HG03558 (cell line): ENCODE data around the gene TIFAB.
A peak's percentile ranks its signal among the peaks of the same experiment; 100 is the strongest.

Source experiments
- ATAC-seq: cut with Tn5 transposase; IDR thresholded peaks from one replicate; pipeline ENCODE4 v1.9.1; 2021; ENCODE audit warnings: moderate number of reproducible peaks; ENCODE audit not compliant: unreplicated experiment; ENCODE audit errors: extremely low read depth

The TIFAB gene

DNA sequence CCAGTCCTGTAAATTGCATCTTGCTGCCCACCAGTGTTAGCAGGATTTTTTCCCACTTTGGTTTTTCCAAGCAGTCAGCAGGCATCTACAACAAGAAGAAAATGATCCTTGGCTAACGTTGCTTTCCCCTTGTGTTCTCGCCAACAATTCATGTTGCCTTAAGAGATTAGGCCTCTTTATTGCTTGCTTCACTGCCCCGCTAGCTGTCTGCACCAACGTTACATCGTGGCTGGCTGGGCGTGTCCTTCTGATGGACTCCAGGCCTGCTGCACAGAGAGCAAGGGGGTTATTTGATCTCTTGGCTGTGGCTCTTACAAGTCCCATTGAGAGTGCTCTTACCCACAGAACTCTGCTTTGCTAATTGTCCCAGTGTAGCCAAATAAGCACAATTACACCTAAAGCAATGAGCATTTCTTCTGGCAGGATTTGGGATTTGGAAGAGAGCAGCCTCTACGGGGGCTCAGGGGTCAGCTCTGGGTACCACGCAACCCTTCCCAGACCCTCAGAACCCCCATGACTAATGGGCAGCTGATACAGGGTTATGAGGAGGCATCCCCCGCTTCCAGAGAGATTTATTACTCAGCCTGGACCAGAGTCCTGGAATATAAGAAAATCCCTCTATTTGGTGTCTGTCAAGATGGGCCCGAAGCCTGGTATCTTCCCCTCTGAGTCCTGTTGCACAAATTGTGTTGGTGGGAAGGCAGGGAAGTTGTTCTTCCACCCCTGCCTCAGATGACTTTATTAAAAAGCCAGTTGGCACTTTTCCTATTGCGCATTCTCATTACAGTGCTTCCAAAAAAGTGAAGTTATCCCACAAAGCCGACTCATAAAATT lies 22.6 kb downstream of the TIFAB start:
- no peak for ATAC-seq

DNA sequence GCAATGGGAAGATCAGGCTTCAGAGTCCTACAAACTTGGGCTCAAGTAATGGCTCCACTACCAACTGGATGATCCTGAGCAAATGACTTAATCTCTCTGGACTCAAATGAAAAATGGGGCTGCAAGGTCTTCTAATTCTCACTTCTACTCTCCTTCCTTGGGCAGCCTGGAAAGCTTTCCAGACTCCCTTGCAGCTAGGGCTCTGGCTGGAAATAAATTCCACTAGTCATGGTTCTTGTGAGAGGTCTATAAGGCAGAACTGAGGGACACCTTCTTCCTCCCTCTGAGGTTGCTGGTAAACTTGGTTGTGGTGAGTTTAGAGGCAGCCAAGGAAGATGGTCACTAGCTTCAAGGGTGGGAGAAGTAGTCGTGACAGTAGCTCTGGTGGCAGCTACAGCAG lies 23.6 kb downstream of the TIFAB start:
- ATAC-seq: no peak

DNA sequence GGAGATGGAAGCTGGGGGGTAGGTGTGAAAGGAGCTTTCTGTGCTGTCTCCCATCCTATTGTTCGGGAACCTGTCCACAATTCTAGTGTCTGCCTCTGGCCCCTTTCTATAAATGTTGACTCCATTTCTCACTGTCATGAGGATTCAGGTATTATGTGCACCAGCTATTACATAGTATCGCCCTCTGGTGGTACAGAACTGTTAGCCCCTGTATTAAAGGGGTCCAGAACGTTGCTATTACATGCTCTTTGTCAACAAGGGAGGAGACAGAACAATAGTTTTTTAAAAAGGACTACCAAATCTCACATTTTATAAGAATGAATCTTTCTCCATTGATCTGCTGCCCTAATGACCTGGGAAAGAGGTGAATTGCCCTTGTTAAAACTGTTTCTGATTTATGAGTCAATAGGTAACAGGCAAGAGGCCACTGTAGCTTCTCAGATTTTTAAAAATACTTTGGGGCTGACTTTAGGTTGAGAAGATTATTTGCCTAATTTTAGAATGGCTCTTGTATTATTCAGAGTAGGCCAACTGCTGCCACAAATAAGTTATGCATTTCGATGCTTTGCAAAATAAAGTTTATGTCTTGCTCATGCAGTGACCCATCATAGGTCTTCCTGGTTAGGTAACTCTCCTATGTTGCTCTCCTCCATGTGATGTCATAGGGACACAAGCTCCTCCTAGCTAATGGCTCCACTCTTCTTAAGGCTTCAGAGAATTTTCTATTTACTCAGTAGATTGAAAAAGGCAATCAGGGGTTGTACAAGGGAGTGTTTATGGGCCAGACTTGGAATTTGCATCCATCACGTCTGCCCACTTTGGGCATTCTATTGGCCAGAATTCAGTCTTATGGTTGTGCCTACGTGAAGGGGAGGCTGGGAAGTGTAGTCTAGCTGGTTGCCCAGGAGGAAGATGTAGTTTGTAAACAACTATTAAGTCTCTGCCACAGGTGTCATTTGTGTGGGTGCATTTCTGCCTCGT lies 25.8 kb downstream of the TIFAB start:
- ATAC-seq: no peak

DNA sequence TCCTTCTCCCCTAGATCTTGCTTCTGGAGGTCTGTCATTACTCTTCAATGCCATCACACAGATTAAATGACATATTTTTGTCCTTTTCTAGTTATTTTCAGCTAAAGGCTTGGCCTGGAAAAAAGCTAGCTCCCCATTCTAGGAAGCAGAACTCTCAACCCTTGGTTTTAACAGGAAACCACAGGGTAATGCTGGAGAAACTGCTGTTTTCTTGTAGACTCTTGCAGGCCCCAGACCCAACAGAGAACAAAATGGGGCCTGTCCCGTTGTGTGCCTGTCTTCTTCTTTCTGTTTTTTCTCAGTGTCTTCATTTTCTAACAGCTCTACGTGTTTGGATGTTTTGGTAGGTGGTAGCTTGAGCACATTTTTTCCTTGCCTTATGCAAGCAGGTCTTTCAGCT lies 26.5 kb downstream of the TIFAB start:
- no peak for ATAC-seq

DNA sequence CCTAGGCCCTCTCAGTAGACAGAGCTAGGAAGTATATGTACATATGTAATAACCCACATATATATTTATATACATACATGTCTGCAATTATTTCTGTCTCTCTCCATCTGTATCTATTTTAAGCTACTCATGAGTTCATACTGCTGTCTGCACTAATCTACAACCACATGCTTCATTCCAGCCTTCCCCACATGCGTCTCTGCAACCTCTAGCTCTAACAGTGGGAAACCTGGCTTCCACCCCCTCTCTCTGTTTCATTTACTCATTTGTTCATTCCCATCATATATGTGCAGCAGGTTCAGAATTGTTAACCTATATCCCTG lies 28.3 kb downstream of the TIFAB start:
- no peak for ATAC-seq

DNA sequence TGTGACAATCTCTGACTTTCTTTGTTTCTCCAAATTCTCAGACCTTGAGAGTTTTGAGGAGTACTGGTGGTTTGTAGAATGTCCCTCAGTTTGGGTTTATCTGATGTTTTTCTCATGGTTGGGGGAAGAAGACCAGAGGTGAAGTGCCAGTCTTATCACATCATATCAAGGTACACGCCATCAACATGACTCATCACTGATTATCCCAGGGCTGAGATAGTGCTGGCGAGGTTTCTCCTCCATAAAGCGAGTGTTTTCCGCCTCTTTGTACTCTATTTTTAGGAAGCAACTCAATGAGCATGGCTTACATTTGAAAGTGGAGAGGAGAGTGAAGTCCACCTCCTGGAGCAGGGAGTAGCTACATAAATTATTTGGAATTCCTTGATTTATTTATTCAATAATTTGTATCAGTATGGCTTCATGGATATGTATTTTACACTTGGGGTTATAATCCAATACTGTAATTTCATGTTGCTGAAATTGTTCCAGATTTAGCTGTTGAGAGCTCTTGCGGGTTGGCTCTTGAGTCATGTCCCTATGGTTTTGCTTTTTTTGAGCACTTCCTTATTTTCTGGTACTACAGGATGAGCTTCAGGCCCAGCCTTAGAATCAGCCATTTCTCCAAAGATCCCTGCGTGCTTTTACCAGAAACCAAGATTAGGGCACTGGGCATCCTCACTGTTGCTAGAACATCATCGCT lies 28.9 kb downstream of the TIFAB start:
- ATAC-seq: no peak

DNA sequence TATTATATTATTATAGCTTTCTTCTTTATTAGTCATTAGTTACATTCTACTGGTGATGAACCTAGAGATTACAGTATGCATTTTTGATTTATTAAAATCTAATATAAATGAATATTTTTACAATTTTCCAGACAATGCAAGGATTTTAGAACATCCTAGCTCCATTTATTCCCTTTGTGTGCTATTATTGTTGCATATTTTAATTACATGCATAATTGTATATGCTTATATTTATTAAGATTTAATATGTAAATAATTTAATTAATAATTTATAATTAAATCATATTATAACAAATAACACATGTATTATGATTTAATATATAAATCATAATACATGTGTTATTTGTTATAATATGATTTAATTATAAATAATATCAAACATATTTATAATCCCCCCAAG lies 29.7 kb downstream of the TIFAB start:
- no peak for ATAC-seq

DNA sequence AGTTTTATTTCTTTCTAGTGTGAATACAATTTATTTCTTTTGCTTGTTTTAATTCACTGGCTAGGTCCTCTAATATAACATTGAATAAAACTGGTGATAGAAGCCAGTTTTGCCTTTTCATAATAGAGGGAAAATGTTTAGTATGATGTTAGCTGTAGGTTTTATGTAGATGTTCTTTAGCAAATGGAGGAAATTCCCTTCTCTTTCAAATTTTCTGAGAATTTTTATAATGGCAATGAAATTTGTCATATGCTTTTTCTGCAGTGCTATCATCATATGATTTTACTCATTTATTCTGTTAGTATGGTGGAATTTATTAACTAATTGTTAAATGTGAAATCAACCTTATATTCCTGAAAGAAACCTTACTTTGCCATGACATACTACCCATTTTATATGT lies 35.1 kb downstream of the TIFAB start:
- no peak for ATAC-seq

DNA sequence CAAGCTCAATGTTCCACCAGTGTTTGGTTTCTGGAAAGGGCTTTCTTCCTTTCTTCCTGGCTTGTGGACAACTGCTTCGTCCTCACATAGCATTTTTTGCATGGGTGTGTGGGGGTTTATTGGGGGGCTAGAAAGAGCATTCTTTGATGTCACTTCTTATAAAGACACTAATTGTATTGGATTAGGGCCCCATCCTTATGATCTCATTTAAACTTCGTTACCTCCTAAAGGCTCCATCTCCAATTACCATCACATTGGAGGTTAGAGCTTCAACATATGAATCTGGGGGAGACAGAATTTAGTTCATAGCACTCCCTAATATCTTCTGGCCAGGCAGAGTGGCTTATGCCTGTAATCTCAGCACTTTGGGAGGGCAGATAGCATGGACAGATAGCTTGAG lies 47.1 kb downstream of the TIFAB start:
- ATAC-seq: no peak

DNA sequence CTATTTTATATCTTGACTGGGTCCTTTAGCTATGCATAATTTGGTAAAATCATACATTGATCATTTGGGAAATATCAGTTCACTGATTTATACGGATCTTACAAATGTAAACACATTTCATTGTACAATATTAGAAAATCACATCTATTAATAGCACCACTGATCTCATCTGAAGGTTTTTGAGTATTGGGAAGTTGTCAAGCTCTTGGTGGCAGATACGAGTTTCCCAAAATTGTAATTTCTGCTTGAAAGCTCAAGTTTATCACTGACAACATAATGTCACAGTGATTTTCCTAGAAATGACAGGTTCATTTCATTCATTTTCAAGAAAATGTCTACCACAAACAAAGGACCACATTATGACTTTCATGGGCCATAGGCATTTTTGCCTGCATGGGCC lies 50.1 kb downstream of the TIFAB start:
- ATAC-seq: no peak

DNA sequence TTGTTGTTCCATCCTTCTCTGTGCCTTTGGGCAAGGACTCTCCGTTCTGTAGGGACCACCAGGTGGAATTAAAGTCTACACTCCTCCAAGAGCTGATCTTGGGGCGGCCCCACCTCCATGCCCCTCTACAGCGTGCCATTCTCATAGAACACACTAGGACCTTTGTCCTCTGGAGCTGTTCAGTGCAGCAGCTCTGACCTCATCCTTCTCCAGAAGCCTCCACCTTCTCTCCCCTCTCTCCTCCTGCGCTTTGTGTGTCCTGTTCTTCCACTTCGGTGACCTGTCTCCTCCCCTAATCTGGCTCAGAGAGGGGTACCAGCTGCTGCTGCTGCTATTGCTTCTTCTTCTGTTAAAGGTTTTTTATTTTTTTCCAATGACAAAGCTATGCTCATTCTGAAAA lies 51.3 kb downstream of the TIFAB start:
- ATAC-seq: no peak

DNA sequence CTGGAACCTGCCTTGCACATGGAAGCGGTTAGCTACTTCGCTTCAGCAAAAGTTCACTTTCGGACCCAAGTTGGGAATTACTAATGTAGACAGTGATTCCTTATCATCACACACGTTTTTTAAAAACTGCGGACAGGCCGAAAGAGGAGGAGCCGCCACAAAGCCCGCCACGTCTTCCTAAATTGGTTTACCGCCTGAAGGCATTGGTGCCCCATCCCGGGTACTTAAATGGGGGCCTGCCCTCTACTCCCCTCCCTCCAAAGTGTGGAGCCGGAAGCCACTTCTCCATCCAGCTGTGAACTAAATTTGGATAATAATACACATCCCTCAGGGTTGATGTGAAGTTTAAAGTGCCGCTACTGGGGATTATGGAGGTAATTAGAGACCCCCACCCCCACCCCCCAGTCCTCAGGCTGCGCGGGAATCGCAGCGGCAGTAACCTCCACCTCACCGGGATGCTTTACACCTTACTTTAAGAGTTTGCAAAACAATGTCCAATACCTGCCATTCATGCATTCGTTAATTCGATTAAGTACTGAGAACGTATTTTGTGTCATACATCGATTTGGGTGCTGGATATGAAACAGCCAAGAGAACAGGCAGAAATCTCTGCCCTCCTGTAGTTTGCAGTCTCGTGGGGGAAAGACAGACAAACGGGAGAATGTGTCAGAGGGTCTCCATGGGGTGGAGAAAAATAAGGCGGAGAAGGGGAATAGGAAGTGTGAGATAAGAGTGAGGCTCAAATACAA lies 52.2 kb downstream of the TIFAB start:
- ATAC-seq: no peak

DNA sequence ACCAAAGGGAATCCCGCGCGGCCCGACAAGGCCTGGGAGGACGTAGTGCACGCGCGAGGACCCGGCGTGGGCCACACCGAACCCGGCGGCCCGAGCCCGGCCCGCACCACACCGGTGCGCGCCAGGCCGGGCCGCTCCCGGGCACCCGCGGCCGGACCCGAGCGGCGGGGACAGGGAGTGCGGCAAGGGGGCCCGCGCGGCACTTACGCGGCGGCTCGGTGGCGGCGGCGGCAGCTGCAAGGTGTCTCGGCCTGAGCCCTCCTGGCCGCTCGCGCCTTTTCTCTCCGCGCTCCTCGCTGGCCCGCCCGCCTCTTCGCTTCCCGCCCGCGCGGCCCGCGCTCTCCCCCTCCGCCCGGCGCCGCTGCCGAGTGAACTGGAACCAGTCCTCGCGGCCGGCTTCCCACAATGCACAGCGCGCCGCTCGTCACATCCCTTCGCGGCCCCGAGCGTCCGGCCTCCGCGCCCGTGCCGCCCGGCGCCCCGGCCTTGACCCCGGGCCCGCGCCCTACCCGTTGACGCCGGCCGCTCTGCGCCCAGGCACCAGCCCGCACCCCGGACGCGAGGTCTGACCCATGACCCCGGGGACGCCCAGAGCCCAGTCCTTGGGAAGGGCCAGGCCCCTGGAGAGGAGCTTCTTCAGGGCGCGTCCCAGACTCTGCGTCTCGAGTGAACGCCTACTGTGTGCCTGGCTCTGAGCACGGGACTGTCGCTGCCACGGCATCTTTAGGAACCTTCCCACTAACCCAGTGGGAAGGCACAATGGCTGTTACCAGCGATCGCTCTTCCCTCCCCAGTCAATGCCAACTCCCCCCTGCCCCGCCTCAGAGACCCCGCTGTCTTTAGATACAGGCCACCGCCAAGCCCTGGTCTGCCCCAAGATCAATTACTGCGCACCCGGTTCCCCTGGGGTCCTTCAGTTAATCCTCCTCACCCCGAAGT lies 53.0 kb downstream of the TIFAB start, which contains the start of gene MACROH2A1:
Gene MACROH2A1 (minus strand): TSS at position 377 of the 939 bp plus-strand sequence. CDS start 10,138 bp downstream, outside the sequence.
- ATAC-seq: peak; percentile 77

DNA sequence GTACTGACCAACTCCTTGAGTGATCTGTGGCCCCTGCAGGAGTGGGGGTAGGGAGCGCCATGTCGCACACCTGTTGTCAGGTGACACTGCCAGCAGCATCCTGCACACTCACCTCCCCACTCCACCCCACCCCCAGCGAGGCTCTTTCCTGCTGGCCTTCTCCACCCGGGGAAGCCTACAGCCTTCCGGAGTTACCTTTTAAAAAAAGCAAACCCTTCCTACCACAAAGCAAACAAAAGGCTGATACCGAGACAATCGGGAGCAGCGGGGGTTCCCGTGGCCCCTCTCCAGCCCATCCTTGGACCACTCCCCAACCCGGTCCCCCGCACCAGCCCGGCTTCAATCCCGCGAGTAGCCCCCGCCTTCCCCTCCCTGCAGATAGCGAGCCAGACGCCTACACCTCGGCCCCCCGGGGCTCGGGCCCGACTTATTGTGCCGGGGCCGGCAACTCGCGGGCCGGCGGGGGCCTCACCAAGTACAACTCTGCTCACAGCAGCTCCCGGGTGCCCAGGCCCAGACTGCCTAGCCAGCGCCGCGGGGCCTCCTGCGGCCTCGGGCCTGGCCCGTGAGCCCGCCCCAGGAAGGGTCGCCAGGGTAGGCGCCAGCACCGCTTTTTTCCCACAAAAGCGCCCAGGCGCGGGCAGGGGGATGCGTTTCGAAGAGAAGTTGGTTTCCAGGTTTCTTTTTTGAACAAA lies 53.8 kb downstream of the TIFAB start:
- no peak for ATAC-seq
